ENCODE measurements around the gene TLDC2.

TLDC2 gene

GRCh38 chr20:36850759-36851158, 25.2 kb upstream of the TLDC2 start:
- DNase-seq: no peak

GRCh38 chr20:36851490-36851889, 24.4 kb upstream of the TLDC2 start:
- DNase-seq: no peak

- DNase-seq: no peak
These were observed 23.8 kb upstream of the TLDC2 start for GRCh38 chr20:36852187-36852586.

- no peak for DNase-seq
These were observed 21.3 kb upstream of the TLDC2 start for GRCh38 chr20:36854348-36855240.

- peak; percentile 18 for DNase-seq
These were observed 20.7 kb upstream of the TLDC2 start for GRCh38 chr20:36855241-36855657.

GRCh38 chr20:36856195-36856594, 19.7 kb upstream of the TLDC2 start:
- no peak for DNase-seq

- no peak for DNase-seq
These were observed 19.0 kb upstream of the TLDC2 start for GRCh38 chr20:36856691-36857635.

- no peak for DNase-seq
These were observed 16.7 kb upstream of the TLDC2 start for GRCh38 chr20:36859282-36859555.

- no peak for DNase-seq
These were observed 16.1 kb upstream of the TLDC2 start for GRCh38 chr20:36859700-36860330.

GRCh38 chr20:36860339-36860738, 15.6 kb upstream of the TLDC2 start:
- DNase-seq: no peak

GRCh38 chr20:36860811-36861624, 14.9 kb upstream of the TLDC2 start:
- DNase-seq: no peak

GRCh38 chr20:36861625-36861874, 14.4 kb upstream of the TLDC2 start:
- no peak for DNase-seq

GRCh38 chr20:36861875-36862801, 13.8 kb upstream of the TLDC2 start:
- DNase-seq: peak; percentile 86

GRCh38 chr20:36862857-36863668, 12.9 kb upstream of the TLDC2 start:
- DNase-seq: no peak

GRCh38 chr20:36865076-36865860, 10.7 kb upstream of the TLDC2 start:
- peak; percentile 28 for DNase-seq

- no peak for DNase-seq
These were observed 10.1 kb upstream of the TLDC2 start for GRCh38 chr20:36865861-36866149.

GRCh38 chr20:36866164-36866563, 9.8 kb upstream of the TLDC2 start:
- DNase-seq: no peak

- no peak for DNase-seq
These were observed 9.1 kb upstream of the TLDC2 start for GRCh38 chr20:36866681-36867495.
